Suprapubic skin (tissue), 4 donors: Measurements from ENCODE around the gene FASTK.

Source experiments
- EP300 ChIP-seq: sonication (generic); formaldehyde crosslinking; IDR thresholded peaks from one replicate; pipeline ENCODE4 v1.6.1; 2017; ENCODE audit warnings: antibody characterized with exemption
- POLR2A ChIP-seq, 2 donors: fragments of 450-650 bp; IDR thresholded peaks; one replicate each; pipeline ENCODE4 v1.6.1; 2017; ENCODE audit warnings: antibody characterized with exemption in 2 of 2, mild to moderate bottlenecking in 2 of 2, moderate library complexity in 2 of 2
- POLR2AphosphoS5 ChIP-seq, 3 donors: sonication (generic); formaldehyde crosslinking; IDR thresholded peaks; one replicate each; pipeline ENCODE4 v1.6.1; 2017; ENCODE audit warnings: antibody characterized with exemption in 3 of 3
- TF ChIP-seq, protein P1 (sequence below), 2 donors: fragments of 200-600 bp in 1 of 2; fragments of 450-650 bp in 1 of 2; sonication (generic) in 1 of 2; IDR thresholded peaks; one replicate each; pipeline ENCODE4 v1.5.1; 2016 to 2019; ENCODE audit warnings: antibody characterized with exemption in 2 of 2, mild to moderate bottlenecking in 1 of 2, moderate library complexity in 1 of 2

DNA sequence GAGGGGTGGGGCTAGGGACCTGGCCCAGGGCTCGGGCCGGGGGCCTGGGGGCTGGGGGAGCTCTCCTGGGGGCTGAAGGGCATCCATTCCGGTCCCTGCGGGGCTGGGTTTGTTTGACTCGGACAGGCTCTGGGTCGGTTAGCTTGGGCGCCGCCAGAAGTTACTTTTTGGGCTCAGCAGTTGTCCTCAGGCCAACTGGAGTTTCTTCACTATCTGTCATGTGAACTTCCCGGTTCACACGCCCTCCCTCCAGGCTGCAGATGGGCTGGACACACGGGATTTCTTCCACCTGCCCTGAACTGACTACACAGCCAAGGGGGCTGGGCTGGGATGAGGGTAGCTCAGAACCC is 17.4 kb downstream of the FASTK start:
- TF ChIP-seq, protein P1, sequence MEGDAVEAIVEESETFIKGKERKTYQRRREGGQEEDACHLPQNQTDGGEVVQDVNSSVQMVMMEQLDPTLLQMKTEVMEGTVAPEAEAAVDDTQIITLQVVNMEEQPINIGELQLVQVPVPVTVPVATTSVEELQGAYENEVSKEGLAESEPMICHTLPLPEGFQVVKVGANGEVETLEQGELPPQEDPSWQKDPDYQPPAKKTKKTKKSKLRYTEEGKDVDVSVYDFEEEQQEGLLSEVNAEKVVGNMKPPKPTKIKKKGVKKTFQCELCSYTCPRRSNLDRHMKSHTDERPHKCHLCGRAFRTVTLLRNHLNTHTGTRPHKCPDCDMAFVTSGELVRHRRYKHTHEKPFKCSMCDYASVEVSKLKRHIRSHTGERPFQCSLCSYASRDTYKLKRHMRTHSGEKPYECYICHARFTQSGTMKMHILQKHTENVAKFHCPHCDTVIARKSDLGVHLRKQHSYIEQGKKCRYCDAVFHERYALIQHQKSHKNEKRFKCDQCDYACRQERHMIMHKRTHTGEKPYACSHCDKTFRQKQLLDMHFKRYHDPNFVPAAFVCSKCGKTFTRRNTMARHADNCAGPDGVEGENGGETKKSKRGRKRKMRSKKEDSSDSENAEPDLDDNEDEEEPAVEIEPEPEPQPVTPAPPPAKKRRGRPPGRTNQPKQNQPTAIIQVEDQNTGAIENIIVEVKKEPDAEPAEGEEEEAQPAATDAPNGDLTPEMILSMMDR (IDR thresholded peaks at IDR 0.05), result no peak
- TF ChIP-seq POLR2A (IDR thresholded peaks at IDR 0.05) (no peak), POLR2AphosphoS5 (IDR thresholded peaks at IDR 0.05) (no peak), EP300 (no peak)
